GM11168 (cell line): ENCODE results near the gene DPEP1.
"Not testable (repeated sequence)": the region's sequence is repeated elsewhere in the genome, so short reads cannot be mapped to it uniquely, and the experiment has no call there.

ENCODE experiments used
- in situ Hi-C: fragments of 300-500 bp; cut with MboI; formaldehyde crosslinking; loops from one replicate; pipeline ENCODE4 v1.12.0; 2022; ENCODE audit warnings: low sequenced_read_pairs; ENCODE audit not compliant: unreplicated experiment

DPEP1 gene

DNA sequence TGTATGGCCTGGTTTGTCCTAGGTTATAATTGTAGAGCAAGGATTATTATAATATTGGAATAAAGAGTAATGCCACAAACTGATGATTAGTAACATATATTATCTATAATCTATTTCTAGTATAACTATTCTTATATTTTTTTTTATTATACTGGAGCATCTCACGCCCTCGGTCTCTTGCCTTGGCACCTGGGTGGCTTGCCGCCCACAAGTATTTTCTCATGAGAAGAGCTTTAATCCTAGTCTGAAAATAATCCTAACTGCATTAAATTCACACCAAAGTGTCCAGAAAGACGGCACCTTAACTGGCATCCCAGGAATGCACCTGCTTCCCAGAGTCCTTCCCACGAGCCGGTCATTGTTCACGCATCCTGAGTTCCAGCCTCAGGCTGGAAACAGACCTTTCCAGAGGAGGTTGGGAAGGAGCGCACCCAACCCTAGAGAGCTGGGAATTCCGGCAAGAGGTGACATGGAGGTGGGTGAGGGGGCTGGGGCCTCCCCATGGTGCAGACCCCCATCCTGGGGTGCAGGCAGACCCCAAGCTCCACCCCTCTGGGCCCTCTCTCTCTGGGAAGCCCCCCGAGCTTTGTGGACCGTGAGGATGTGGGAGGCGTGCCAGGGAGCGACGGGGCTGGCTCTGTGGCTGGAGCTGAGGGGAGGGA is 28.1 kb downstream of the DPEP1 start:
- in situ Hi-C loops, result no loop called here

DNA sequence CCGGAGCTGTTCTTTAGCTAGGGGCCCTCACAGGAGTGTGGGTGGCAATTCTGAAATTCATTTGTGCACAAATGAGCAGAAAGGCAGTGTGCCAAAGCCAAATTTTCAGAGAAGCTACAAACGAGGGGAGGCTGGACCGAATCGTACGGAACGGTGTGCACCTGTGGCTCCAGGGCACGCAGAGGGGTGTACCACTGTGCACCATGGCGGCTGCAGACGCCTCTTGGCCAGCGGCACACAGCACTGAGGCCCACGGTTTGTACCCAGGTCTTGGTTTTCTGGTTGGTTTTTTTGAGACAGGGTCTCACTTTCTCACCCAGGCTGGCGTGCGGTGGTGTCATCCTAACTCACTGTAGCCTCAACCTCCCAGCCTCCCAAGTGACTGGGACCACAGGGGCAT is 29.1 kb downstream of the DPEP1 start:
- in situ Hi-C loops, result no loop called here

DNA sequence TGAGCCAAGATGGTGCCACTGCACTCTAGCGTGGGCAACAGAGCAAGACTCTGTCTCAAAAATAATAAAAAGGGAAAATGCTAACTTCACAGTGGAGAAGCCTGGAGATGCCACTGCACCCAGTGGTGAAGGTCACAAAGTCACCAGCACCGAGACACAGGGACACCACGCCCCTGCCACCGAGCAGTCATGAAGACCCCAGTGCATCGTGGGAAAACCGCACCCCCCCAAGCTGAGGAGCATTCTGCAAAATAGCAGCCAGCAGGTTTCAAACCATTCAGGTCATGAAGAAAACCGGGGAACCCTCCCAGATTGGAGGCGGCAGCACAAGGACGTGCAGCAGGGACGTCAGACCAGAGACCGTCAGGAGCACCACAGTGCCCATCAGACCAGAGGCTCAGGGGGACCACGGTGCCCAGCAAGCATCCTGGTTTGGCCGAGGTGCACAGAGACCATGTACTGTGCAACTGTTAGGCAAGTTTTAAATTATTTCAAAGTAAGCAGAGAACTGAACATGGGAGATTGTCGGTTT is 30.4 kb downstream of the DPEP1 start:
- in situ Hi-C loops, result no loop called here

DNA sequence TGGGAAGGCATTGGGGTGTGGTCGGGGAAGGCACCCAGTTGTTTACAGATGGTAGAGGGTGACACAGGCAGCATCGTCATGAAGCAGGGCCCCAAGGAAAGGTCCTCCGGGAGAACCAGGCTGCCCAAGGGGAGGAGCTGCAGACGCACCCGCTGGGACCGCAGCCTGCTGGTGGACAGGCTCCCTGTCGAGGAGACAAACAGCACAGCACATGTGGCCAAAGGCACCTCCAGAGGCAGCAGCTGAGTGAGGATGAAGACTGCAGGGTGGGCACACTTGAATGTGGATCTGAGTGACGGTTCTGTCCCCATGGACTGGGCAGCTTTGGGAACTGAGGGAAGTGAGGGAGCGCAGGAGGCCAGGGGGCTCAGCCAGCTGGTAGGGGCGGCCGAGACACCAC is 31.7 kb downstream of the DPEP1 start:
- in situ Hi-C loops, result no loop called here

DNA sequence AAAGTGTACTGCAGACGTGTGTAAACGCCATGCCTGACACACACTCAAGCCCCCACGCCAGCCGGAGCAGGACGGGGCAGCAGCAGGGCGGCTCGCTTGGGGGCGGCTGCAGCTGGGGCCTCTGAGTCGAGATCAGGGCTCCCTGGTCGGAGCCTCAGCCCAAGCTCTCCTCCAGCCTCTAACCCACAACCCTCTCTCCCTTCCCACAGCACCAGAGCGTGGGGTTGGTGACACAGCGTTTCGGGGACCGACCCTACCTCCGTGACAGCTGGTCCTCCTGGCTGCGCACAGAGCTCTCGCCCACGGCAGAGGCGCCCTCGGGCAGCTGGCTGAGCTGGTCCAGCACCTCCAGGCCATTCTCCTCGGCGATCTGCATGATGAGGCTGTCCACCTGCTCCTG is 32.8 kb downstream of the DPEP1 start:
- in situ Hi-C loops, result no loop called here

DNA sequence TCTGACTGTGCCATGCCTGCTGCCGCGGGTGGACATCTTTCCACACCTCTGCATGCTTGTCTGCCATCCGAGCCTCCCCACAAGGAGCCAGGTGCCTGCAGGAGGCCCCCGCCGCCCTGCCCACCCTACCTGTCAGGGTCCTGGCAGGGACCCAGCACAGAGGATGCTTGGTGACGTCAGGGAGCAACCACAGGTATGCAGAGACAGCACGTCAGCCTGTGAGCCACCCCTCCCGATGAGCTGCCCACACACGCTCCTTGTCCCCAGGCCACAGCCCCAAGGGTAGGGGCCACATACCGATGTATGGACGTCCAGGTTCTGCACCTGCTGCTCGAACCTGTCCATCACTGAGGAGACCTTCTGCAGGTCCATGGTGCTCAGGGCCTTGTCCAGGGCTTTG is 33.5 kb downstream of the DPEP1 start:
- in situ Hi-C loops, result no loop called here

DNA sequence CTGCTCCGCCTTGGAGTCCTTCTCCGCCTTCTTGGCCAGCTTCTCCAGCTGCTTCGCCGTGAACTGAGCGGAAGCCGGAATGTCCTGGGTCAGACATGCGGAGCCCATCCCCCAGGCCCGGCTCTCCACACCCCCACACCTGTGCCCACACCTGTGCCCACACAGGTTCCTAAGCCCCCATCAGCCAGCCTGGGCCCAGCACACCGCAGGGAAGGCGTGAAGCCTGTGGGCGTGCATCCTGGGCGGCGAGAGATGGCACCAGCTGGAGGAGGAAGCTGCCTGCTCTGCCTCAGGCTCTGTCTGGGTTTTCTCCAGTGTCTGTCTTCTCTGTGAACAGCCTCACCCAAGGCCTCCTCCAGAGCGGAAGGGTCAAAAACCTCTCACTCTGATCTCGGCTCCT is 38.1 kb downstream of the DPEP1 start:
- in situ Hi-C loops, result loop anchor here (10.0 kb wide), 1 partner anchor 87 kb away; the partner anchor contains the start of gene RPL13

DNA sequence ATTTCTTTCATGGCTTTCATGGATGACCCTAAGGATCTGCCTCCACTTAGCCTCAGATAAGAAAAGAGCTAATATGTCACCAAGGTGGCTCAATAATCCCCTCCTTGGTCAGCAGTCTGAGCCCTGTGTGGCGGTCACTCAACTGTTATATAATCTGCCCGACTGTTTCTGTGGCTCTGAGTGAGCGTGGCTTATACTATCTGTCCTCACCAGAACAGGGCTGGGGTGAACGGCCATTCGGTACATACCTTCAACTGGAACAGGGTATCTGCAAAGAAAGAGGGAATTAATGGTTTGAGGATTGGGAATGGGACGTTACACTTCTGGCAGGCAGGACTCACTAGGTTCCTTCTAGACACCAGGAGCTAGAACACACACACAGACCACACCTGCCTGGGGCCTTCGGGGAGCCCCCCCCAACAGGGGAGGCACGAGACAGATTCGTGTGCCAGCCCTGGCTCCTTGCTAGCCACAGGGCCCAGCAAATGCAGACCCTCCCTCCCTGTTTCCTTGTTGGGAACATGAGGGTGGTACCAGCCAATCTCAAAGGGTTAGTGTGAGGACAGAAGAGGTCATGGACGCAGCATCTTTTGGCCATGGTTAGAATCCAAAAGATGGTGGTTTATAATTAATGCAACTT is 40.3 kb downstream of the DPEP1 start:
- in situ Hi-C loops, result loop anchor here (10.0 kb wide), 1 partner anchor 89 kb away; the partner anchor contains the start of gene RPL13

DNA sequence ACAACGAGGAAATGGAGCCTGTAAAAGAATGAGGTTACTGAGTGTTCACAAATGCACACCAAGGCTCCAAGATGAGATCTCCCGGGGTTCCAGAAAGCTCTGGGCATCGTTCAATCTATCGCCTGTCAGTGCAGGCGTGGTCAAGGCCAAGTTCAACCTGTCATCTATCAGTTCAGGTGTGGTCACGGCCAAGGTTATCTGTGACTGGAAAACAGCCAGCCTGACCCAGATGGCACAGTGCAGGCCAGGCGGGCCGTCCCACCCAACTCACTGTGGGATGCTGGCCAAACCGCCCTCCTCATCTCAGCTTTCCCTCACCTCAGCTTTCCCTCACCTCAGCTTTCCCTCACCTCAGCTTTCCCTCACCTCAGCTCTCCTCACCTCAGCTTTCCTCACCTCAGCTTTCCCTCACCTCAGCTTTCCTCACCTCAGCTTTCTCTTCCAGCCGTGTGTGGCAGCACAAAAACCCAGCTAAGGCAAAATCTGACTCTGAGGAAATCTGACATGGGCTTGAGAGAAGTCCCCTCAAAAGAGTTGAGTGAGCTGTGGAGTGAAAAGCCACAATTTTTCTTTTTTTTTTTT is 41.7 kb downstream of the DPEP1 start:
- in situ Hi-C loops, result loop anchor here (10.0 kb wide), 1 partner anchor 90 kb away; the partner anchor contains the start of gene RPL13

DNA sequence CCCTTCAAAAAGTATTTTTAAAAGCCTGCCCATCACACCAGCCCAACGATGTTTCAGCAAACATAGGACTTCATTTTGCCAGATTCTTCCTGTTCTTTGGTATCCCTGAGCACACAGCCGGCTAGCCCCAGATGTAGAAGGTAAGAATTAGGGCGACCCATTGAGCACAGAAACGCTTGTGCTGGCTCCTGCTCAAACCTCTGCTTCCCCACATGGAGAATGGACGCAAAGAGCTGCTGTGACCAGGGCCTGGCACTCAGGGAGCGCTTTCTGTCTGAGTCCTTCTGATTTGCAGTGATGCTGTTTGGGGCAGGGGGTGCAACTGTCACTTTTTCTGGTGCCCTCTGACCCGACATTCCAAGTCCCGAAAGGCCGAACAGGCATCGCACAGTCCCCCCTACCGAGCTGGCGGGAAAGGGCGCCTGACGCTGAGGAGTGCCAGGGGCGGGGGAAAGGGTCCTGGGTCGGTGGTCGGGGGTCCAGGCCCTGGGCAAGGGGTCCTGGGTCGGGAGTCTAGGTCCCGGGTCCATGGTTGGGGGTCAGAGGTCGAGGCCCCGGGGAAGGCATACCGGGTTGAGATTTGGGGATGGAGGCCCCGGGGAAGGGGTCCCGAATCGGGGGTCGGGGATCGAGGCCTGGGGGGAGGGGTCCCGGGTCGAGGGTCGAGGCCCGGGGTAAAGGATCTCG is 43.1 kb downstream of the DPEP1 start:
- in situ Hi-C loops, result loop anchor here (10.0 kb wide), 1 partner anchor 92 kb away; the partner anchor contains the start of gene RPL13

DNA sequence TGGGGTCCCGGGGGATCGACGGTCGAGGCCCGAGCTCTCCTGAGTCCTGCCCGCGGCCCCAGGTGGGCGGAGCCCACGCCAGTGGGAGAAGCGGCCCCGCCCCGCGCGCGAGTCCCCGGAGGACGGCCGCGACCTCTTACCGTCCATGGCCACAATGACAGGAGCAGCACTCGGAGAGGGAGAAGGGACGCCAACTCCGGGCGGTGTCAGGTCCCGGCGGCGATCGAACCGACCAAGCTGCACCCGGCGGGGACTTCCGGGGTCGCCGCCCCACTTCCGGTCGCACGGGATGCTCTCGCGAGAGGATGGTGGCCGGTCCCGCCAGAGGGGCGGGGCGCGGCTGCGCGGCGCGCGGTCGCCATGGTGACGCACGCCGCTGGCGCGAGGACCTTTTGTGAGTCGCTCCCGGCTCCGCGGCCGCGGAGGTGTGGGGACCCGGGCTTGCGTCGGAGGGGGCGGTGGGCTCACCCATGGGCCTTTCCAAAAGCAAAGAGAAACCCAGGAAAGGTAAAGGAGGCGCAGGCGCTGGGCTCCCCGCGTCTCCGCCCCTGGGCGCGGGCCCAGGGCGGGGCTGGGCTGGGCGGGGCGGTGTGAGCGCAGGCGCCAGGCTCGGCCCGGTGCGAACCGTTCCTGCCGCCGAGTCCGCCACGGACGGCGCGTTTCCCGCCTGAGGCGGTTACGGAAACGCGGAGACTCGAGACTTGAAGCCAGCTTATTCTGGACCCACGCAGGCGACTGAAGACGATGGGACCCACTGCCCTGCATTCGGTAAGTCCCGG is 44.2 kb downstream of the DPEP1 start, which contains the start of the genes CHMP1A and SPATA33:
CHMP1A (minus strand) TSS at position 267 of the 779 bp plus-strand sequence; CDS start at position 147, 120 bp downstream.
SPATA33 (plus strand) TSS at position 395 of the 779 bp plus-strand sequence; CDS start at position 471, 76 bp downstream.
- in situ Hi-C loops, result loop anchor here (10.0 kb wide), 1 partner anchor 93 kb away; the partner anchor contains the start of gene RPL13

DNA sequence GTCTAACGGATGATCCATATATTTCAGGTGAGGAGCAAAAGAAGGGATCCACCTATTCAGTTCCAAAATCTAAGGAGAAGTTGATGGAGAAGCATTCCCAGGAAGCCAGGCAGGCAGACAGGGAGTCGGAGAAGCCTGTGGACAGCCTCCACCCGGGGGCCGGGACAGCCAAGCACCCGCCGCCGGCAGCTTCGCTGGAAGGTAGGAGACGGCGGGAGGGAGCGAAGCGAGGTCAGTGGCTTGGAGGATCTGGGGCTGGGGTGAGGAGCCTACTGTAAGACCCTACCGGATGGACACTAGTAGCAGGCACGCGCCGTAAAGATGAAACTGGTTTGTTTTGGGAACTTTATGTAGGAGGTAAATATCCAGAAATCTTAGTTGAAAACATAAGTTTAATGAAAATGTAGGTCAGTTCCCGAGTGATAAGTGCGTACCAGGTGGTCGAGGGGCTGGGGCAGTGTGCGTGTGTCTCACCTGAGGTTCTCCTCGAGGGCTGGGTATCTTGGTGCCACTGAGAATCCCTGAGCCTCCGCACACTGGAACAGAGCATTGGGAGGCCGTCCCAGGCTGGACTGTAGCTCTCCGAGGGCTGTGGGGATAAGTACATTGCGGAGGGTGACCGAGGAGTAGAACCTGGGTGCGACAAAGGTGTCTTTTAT is 44.9 kb downstream of the DPEP1 start:
- in situ Hi-C loops, result loop anchor here (10.0 kb wide), 1 partner anchor 94 kb away; the partner anchor contains the start of gene RPL13

DNA sequence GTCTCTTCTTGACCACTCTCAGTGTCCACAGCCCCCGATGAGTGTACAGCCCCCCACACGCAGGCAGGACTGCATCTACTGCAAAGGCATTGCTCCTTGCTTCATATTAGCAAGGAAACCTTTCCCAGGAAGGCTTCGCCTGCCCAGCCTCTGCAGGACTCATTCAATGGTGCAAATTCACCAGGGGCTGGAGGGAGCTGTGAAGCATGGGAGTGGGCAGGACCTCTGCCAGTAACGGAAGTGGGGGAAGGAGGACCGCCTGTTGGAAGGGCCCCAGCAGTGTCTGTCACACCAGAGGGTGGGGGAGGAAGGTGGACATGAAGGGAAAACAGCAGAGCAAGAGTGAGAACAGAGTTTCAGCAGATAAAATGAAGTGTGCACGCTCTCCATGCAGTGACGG is 46.7 kb downstream of the DPEP1 start:
- in situ Hi-C loops, result no loop called here

DNA sequence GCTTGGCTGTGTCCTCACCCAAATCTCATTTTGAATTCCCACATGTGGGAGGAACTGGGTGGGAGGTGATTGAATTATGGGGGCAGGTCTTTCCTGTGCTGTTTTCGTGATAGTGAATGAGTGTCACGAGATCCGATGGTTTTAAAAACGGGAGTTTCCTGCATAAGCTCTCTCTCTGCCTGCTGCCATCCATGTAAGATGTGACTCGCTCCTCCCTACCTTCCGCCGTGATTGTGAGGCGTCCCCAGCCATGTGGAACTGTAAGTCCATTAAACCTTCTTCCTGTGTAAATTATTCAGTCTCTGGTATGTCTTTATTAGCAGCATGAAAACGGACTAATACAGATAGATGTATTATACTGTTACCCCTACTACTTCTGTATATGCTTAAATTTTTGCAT is 47.8 kb downstream of the DPEP1 start:
- in situ Hi-C loops, result no loop called here

DNA sequence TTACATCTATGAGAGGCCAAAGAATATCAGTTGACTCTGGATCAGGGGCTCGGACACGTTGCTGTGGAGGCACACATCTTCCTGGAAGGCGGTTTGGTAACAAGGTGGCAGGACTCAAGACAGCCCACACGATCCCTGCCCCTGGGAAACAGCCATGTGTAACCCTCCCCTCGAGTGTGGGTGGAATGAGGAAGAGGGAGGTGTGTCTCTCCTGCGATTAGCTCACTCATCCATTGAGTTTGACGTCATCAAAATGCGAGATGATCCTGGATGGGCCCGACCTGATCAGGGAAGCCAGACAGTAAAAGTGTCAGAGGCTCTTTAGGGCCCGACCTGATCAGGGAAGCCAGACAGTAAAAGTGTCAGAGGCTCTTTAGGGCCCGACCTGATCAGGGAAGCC is 50.8 kb downstream of the DPEP1 start:
- in situ Hi-C loops, result not testable (repeated sequence)

DNA sequence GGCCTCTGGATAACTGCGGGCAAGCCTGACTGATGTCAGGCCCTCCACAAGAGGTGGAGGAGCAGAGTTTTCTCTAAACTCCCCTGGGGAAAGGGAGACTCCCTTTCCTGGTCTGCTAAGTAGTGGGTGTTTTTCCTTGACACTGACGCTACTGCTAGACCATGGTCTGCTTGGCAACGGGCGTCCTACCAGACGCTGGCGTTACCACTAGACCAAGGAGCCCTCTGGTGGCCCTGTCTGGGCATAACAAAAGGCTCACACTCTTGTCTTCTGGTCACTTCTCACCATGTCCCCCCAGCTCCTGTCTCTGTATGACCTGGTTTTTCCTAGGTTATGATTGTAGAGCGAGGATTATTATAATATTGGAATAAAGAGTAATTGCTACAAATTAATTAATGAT is 53.6 kb downstream of the DPEP1 start:
- in situ Hi-C loops, result not testable (repeated sequence)

DNA sequence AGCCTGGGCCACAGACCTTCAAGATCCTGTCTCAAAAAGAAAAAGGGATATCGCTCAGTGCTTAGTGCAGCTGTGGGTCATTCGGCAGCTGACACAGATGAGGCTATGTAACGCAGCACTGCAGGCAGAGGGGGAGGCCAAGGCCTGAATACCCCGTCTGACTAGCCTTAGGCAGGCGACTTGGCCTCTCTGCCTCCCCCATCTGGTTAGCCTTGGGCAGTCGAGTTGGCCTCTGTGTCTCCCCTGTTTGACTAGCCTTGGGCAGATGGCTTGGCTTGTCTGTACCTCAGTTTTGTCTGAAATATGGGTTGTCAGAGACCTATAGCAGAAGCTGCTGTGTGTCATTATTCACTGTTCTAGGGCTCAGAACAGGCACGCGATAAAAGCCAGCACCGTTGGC is 54.2 kb downstream of the DPEP1 start:
- in situ Hi-C loops, result no loop called here

DNA sequence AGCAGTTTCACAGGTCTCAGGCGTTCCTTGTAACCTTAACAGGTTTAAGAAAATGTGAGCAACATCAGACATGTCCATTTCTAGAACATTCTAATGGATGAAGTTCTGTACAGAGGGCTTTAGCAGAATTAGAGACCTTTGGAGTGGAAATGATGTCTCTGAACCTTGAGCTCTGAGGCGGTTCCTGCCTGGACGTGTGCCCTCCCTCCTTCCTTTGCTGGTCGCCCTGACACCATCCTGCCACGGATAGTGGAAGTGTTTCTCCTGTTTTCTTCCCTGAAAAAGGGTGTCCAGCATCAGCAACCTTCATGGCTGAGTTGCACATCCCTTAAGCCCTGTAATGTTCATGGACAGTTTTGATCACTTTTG is 55.3 kb downstream of the DPEP1 start:
- in situ Hi-C loops, result no loop called here

DNA sequence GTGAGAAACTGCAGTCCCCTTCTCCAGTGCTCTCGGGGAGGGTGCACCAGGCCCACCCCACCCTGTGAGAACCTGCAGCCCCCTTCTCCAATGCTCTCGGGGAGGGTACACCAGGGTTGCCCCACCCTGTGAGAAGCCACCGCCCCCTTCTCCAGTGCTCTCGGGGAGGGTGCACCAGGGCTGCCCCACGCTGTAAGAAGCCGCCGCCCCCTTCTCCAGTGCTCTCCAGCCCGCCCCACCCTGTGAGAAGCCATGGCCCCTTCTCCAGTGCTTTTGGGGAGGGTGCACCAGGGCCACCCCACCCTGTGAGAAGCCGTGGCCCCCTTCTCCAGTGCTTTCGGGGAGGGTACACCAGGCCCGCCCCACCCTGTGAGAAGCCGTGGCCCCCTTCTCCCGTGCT is 56.3 kb downstream of the DPEP1 start:
- in situ Hi-C loops, result no loop called here
